HEK293 (cell line): Measurements from ENCODE around the gene MTURN.

ENCODE experiments used
- CTCF ChIA-PET: fragments of 350-600 bp; formaldehyde crosslinking; extraction: SDS; loops from one replicate; lab custom pipeline; 2021; ENCODE audit warnings: antibody characterized with exemption; lab: Yijun Ruan, JAX
- POLR2A ChIA-PET: fragments of 300-600 bp; formaldehyde crosslinking; extraction: SDS; loops from one replicate; lab custom pipeline; 2020; ENCODE audit warnings: antibody characterized with exemption, inconsistent platforms; lab: Yijun Ruan, JAX
- H3K27ac ChIP-seq: fragments of 200-500 bp; sonication (Bioruptor generic); 2 replicates; pipeline ENCODE4 v1.5.1; 2014; ENCODE audit warnings: low read depth, low read length, control low read depth, inconsistent platforms; ENCODE audit errors: extremely low read depth
- H3K36me3 ChIP-seq, 2 experiments: fragments of 200-500 bp in 1 of 2; sonication (Bioruptor generic) in 1 of 2; 1 replicate in 1 of 2; 2 replicates in 1 of 2; pipeline ENCODE4 v1.5.1; 2014 to 2017; ENCODE audit warnings: inconsistent platforms in 2 of 2, low read length in 2 of 2; ENCODE audit not compliant: control insufficient read depth in 2 of 2, insufficient read depth in 1 of 2
- H3K4me1 ChIP-seq: fragments of 200-500 bp; sonication (Bioruptor generic); 2 replicates; pipeline ENCODE4 v1.5.1; 2014; ENCODE audit warnings: mild to moderate bottlenecking, low read length, inconsistent platforms; ENCODE audit not compliant: control insufficient read depth, insufficient read depth
- H3K4me3 ChIP-seq: 2 replicates; pipeline ENCODE4 v1.5.1; 2011; ENCODE audit warnings: low read depth, mild to moderate bottlenecking, control low read depth, low read length, moderate library complexity
- H3K9me3 ChIP-seq: fragments of 200-500 bp; sonication (Bioruptor generic); 2 replicates; pipeline ENCODE4 v1.5.1; 2014; ENCODE audit warnings: low read depth, low read length, inconsistent platforms; ENCODE audit not compliant: control insufficient read depth, insufficient read depth
- INSM2 ChIP-seq: fragments of 450-650 bp; formaldehyde crosslinking; IDR thresholded peaks from 2 replicates; pipeline ENCODE4 v1.5.1; 2016; ENCODE audit warnings: missing biosample characterization, missing genetic modification characterization
- KLF7 ChIP-seq: fragments of 450-650 bp; formaldehyde crosslinking; IDR thresholded peaks from 2 replicates; pipeline ENCODE4 v1.5.1; 2016; ENCODE audit warnings: missing biosample characterization, missing genetic modification characterization, borderline replicate concordance
- ZEB2 ChIP-seq: fragments of 450-650 bp; formaldehyde crosslinking; IDR thresholded peaks from 2 replicates; pipeline ENCODE4 v1.5.1; 2016; ENCODE audit warnings: missing biosample characterization, missing genetic modification characterization
- ZFP3 ChIP-seq: fragments of 450-650 bp; formaldehyde crosslinking; IDR thresholded peaks from 2 replicates; pipeline ENCODE4 v1.5.1; 2016; ENCODE audit warnings: low read depth, missing biosample characterization, missing genetic modification characterization
- ZNF10 ChIP-seq: fragments of 450-650 bp; formaldehyde crosslinking; IDR thresholded peaks from 2 replicates; pipeline ENCODE4 v1.5.1; 2017; ENCODE audit warnings: missing biosample characterization, missing genetic modification characterization
- ZNF184 ChIP-seq: fragments of 450-650 bp; IDR thresholded peaks from 2 replicates; pipeline ENCODE4 v1.5.1; 2018; ENCODE audit warnings: missing biosample characterization, mild to moderate bottlenecking, missing genetic modification characterization
- ZNF214 ChIP-seq: fragments of 450-650 bp; formaldehyde crosslinking; IDR thresholded peaks from 2 replicates; pipeline ENCODE4 v1.5.1; 2017; ENCODE audit warnings: missing biosample characterization, mild to moderate bottlenecking, missing genetic modification characterization, borderline replicate concordance
- ZNF223 ChIP-seq: fragments of 450-650 bp; formaldehyde crosslinking; IDR thresholded peaks from 2 replicates; pipeline ENCODE4 v1.5.1; 2016; ENCODE audit warnings: missing biosample characterization, missing genetic modification characterization
- ZNF26 ChIP-seq: fragments of 450-650 bp; formaldehyde crosslinking; IDR thresholded peaks from 2 replicates; pipeline ENCODE4 v1.5.1; 2016; ENCODE audit warnings: missing biosample characterization, missing genetic modification characterization
- ZNF426 ChIP-seq: fragments of 450-650 bp; formaldehyde crosslinking; IDR thresholded peaks from 2 replicates; pipeline ENCODE4 v1.5.1; 2017; ENCODE audit warnings: missing biosample characterization, missing genetic modification characterization, mild to moderate bottlenecking, inconsistent platforms, moderate library complexity
- ZNF514 ChIP-seq: fragments of 450-650 bp; formaldehyde crosslinking; IDR thresholded peaks from 2 replicates; pipeline ENCODE4 v1.5.1; 2016; ENCODE audit warnings: missing biosample characterization, missing genetic modification characterization
- ZNF600 ChIP-seq: fragments of 450-650 bp; formaldehyde crosslinking; IDR thresholded peaks from 2 replicates; pipeline ENCODE4 v1.5.1; 2016; ENCODE audit warnings: missing biosample characterization, missing genetic modification characterization
- ZNF624 ChIP-seq: fragments of 450-650 bp; formaldehyde crosslinking; IDR thresholded peaks from 2 replicates; pipeline ENCODE4 v1.5.1; 2017; ENCODE audit warnings: missing biosample characterization, missing genetic modification characterization
- ZNF664 ChIP-seq: fragments of 450-650 bp; formaldehyde crosslinking; IDR thresholded peaks from 2 replicates; pipeline ENCODE4 v1.5.1; 2016; ENCODE audit warnings: missing biosample characterization, missing genetic modification characterization
- ZNF692 ChIP-seq: fragments of 450-650 bp; formaldehyde crosslinking; IDR thresholded peaks from 2 replicates; pipeline ENCODE4 v1.5.1; 2016; ENCODE audit warnings: missing biosample characterization, missing genetic modification characterization
- TF ChIP-seq, protein P1 (sequence below): fragments of 450-650 bp; formaldehyde crosslinking; optimal IDR thresholded peaks from 2 replicates; pipeline ENCODE3; 2016; ENCODE audit warnings: missing biosample characterization, mild to moderate bottlenecking, missing genetic modification characterization
- TF ChIP-seq, protein P2 (sequence below): fragments of 450-650 bp; formaldehyde crosslinking; IDR thresholded peaks from 2 replicates; pipeline ENCODE4 v1.5.1; 2017; ENCODE audit warnings: missing biosample characterization, missing genetic modification characterization
- TF ChIP-seq, protein P3 (sequence below): fragments of 450-650 bp; formaldehyde crosslinking; IDR thresholded peaks from 2 replicates; pipeline ENCODE4 v1.5.1; 2016; ENCODE audit warnings: missing biosample characterization, missing genetic modification characterization, low read depth

Gene MTURN

DNA sequence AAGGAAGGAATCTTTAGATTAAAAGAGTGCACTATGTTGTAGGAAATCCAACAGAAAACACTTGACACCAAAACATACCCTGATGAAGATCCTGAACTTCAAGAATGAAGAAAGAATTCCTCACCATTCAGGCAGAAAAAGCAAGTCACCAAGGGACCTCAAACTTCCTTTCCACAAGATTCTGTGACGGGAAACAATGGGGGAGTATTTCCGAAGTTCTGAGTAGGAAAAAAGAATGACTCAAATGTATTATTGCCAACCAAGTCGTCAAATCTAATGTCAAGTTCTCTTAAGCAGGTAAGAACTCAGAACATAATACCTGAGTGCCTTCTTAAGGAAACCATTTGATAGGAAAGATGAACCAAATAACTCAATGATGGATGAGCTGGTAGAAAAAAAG is 44.7 kb upstream of the MTURN start (continued):
- TF ChIP-seq ZNF426 (tag by site-specific recombination) (no peak), ZEB2 (tag by site-specific recombination) (no peak), ZNF26 (tag by site-specific recombination) (no peak), KLF7 (tag by site-specific recombination) (no peak), ZNF514 (tag by site-specific recombination) (no peak)

GRCh38 chr7:30091491-30091912 is 43.3 kb upstream of the MTURN start:
- Histone ChIP-seq H3K36me3 (no peaks in the 10 kb centered on the region), H3K9me3 (no peaks in the 10 kb centered on the region), H3K27ac (no peak overlapping the region), H3K4me3 (no peak overlapping the region), H3K4me1 (no peaks in the 10 kb centered on the region)
- POLR2A ChIA-PET, result no interaction called here
- CTCF ChIA-PET, result interaction anchor here (0.6 kb wide), 1 partner anchor 15 kb away, joined by 4 read pairs; no protein-coding TSS in a partner anchor
- TF ChIP-seq, protein P1, sequence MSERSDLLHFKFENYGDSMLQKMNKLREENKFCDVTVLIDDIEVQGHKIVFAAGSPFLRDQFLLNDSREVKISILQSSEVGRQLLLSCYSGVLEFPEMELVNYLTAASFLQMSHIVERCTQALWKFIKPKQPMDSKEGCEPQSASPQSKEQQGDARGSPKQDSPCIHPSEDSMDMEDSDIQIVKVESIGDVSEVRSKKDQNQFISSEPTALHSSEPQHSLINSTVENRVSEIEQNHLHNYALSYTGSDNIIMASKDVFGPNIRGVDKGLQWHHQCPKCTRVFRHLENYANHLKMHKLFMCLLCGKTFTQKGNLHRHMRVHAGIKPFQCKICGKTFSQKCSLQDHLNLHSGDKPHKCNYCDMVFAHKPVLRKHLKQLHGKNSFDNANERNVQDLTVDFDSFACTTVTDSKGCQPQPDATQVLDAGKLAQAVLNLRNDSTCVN (tag by site-specific recombination), result no peak
- TF ChIP-seq ZFP3 (tag by site-specific recombination) (no peak), ZNF223 (tag by site-specific recombination) (no peak), ZNF10 (tag by site-specific recombination) (no peak), ZNF624 (tag by site-specific recombination) (no peak)
- TF ChIP-seq, protein P2, sequence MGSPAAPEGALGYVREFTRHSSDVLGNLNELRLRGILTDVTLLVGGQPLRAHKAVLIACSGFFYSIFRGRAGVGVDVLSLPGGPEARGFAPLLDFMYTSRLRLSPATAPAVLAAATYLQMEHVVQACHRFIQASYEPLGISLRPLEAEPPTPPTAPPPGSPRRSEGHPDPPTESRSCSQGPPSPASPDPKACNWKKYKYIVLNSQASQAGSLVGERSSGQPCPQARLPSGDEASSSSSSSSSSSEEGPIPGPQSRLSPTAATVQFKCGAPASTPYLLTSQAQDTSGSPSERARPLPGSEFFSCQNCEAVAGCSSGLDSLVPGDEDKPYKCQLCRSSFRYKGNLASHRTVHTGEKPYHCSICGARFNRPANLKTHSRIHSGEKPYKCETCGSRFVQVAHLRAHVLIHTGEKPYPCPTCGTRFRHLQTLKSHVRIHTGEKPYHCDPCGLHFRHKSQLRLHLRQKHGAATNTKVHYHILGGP (tag by site-specific recombination), result no peak
- TF ChIP-seq, protein P3, sequence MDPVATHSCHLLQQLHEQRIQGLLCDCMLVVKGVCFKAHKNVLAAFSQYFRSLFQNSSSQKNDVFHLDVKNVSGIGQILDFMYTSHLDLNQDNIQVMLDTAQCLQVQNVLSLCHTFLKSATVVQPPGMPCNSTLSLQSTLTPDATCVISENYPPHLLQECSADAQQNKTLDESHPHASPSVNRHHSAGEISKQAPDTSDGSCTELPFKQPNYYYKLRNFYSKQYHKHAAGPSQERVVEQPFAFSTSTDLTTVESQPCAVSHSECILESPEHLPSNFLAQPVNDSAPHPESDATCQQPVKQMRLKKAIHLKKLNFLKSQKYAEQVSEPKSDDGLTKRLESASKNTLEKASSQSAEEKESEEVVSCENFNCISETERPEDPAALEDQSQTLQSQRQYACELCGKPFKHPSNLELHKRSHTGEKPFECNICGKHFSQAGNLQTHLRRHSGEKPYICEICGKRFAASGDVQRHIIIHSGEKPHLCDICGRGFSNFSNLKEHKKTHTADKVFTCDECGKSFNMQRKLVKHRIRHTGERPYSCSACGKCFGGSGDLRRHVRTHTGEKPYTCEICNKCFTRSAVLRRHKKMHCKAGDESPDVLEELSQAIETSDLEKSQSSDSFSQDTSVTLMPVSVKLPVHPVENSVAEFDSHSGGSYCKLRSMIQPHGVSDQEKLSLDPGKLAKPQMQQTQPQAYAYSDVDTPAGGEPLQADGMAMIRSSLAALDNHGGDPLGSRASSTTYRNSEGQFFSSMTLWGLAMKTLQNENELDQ (tag by site-specific recombination), result no peak

GRCh38 chr7:30091987-30092386 is 42.8 kb upstream of the MTURN start:
- H3K27ac ChIP-seq, result no peak overlapping the region
- H3K4me3 ChIP-seq, result no peak overlapping the region
- ChIA-PET POLR2A (no interaction called here), CTCF (interaction anchor here (0.6 kb wide), 1 partner anchor 15 kb away, joined by 4 read pairs; no protein-coding TSS in a partner anchor)
- H3K9me3 ChIP-seq, result no peaks in the 10 kb centered on the region
- no peak for TF ChIP-seq ZNF184
- TF ChIP-seq ZNF664 (tag by site-specific recombination), result no peak
- TF ChIP-seq ZNF692 (tag by site-specific recombination), result no peak
- no peak for TF ChIP-seq ZNF600
- TF ChIP-seq KLF7 (tag by site-specific recombination), result no peak
- no peak for TF ChIP-seq INSM2 (tag by site-specific recombination)
- no peak for TF ChIP-seq ZNF214 (tag by site-specific recombination)
- no peaks in the 10 kb centered on the region for H3K36me3 ChIP-seq
- no peaks in the 10 kb centered on the region for H3K4me1 ChIP-seq
